H54 (cell line): ENCODE data around the gene SNX15.
A peak's percentile ranks its signal among the peaks of the same experiment; 100 is the strongest.
"Not testable (repeated sequence)": the region's sequence is repeated elsewhere in the genome, so short reads cannot be mapped to it uniquely, and the experiment has no call there.

Experiments
- DNase-seq: peaks from one replicate; pipeline ENCODE4 v3.0.0; 2011; ENCODE audit warnings: low spot score, mixed read lengths; ENCODE audit not compliant: insufficient read length
- FAIRE-seq: peaks from 3 replicates; lab custom pipeline; 2011; peaks lifted over from hg19 to GRCh38; lab: Jason Lieb, UNC
- POLR2A ChIP-seq: IDR thresholded peaks from 2 replicates; pipeline ENCODE4 v1.6.1; 2011; ENCODE audit warnings: low read depth, mild to moderate bottlenecking, low read length

Gene SNX15

GRCh38 chr11:65027213-65028067 is at the start of gene SNX15:
Gene SNX15 (plus strand): TSS chr11:65027439. CDS start chr11:65027538, 99 bp downstream.
- DNase-seq, result peak; percentile 82
- peak; percentile 82 for TF ChIP-seq POLR2A
- peak; percentile 23 for FAIRE-seq

- FAIRE-seq, DNase-seq: not testable (repeated sequence)
Observed at GRCh38 chr11:64983339-64983738, 43.9 kb upstream of the SNX15 start.

- TF ChIP-seq POLR2A, result no peak
- DNase-seq (no peak), FAIRE-seq (no peak)
Observed at GRCh38 chr11:64987998-64988854, 39.0 kb upstream of the SNX15 start.

- no peak for FAIRE-seq
- DNase-seq, result no peak
- no peak for TF ChIP-seq POLR2A
Observed at GRCh38 chr11:64989416-64989815, 37.8 kb upstream of the SNX15 start.

- FAIRE-seq, result no peak
- DNase-seq, result no peak
- no peak for TF ChIP-seq POLR2A
Observed at GRCh38 chr11:64990222-64990923, 36.9 kb upstream of the SNX15 start.

- DNase-seq, result no peak
- no peak for TF ChIP-seq POLR2A
- no peak for FAIRE-seq
Observed at GRCh38 chr11:64994318-64994717, 32.9 kb upstream of the SNX15 start.

- FAIRE-seq (no peak), DNase-seq (no peak)
- TF ChIP-seq POLR2A, result no peak
Observed at GRCh38 chr11:64996327-64996709, 30.9 kb upstream of the SNX15 start.

- FAIRE-seq (no peak), DNase-seq (peak; percentile 86)
- peak; percentile 20; the same call in 1 of the 2 replicates for TF ChIP-seq POLR2A
Observed at GRCh38 chr11:64996710-64997380, 30.4 kb upstream of the SNX15 start, which contains the start of gene BATF2. Gene BATF2 (minus strand): TSS chr11:64996971. CDS start chr11:64996914, 57 bp downstream.

- no peak for TF ChIP-seq POLR2A
- no peak for DNase-seq
- no peak for FAIRE-seq
Observed at GRCh38 chr11:64998141-64998540, 29.1 kb upstream of the SNX15 start.

- no peak for DNase-seq
- FAIRE-seq, result no peak
- no peak for TF ChIP-seq POLR2A
Observed at GRCh38 chr11:64998690-64999431, 28.4 kb upstream of the SNX15 start.

GRCh38 chr11:64999478-64999877 is 27.8 kb upstream of the SNX15 start:
- no peak for FAIRE-seq
- TF ChIP-seq POLR2A, result no peak

GRCh38 chr11:65002706-65003105 is 24.5 kb upstream of the SNX15 start:
- TF ChIP-seq POLR2A, result no peak
- FAIRE-seq (no peak), DNase-seq (no peak)

More at GRCh38 chr11:64999478-64999877, 27.8 kb upstream of the SNX15 start:
- DNase-seq, result no peak
